Esophagus squamous epithelium (tissue), 5 donors: ENCODE results near the gene CRELD2. TPM values are rescaled to one million over a fixed set of nuclear protein-coding genes. Genes with fewer than 3 reads are reported as not detected.

ENCODE experiments used
- DNase-seq: peaks from one replicate; lab custom pipeline; 2025; lab: John Stamatoyannopoulos, UW
- H3K27ac ChIP-seq, 4 donors: fragments of 200-600 bp; sonication (generic); one replicate each; pipeline ENCODE4 v1.5.1; 2016 to 2019; ENCODE audit warnings: mild to moderate bottlenecking in 1 of 4
- H3K27me3 ChIP-seq, 4 donors: fragments of 200-600 bp; sonication (generic); 1 replicate in 3 of 4; 2 replicates in 1 of 4; pipeline versions ENCODE4 v1.5.1 to v1.6.0; 2017 to 2021; ENCODE audit warnings: antibody characterized with exemption in 1 of 4
- H3K36me3 ChIP-seq, 3 donors: fragments of 200-600 bp; sonication (generic); one replicate each; pipeline ENCODE4 v1.5.1; 2016 to 2019
- H3K4me1 ChIP-seq, 3 donors: fragments of 200-600 bp; sonication (generic); one replicate each; pipeline ENCODE4 v1.5.1; 2017 to 2019
- H3K4me3 ChIP-seq, 4 donors: fragments of 200-600 bp; sonication (generic); 1 replicate in 3 of 4; 2 replicates in 1 of 4; pipeline ENCODE4 v1.5.1; 2016 to 2019; ENCODE audit warnings: mild to moderate bottlenecking in 2 of 4, moderate library complexity in 1 of 4
- H3K9me3 ChIP-seq, 3 donors: fragments of 200-600 bp; sonication (generic); one replicate each; pipeline ENCODE4 v1.5.1; 2016 to 2019
- POLR2A ChIP-seq, 4 donors: fragments of 450-650 bp; IDR thresholded peaks; one replicate each; pipeline ENCODE4 v1.6.1; 2017; ENCODE audit warnings: antibody characterized with exemption in 4 of 4, mild to moderate bottlenecking in 4 of 4, moderate library complexity in 3 of 4
- WGBS, 2 donors: methylation state at CpG; one replicate each; pipeline ENCODE4 v1.1.5; 2018; 5-methylcytosine and 5-hydroxymethylcytosine counted together
- intact Hi-C: fragments of 100-400 bp; cut with DNase I; formaldehyde crosslinking; loops from one replicate; pipeline ENCODE4 v1.15.0; 2022
- total RNA-seq, 4 donors: library from RNA; depleted of rRNA; stranded (reverse); fragments of >200 nt; gene quantifications; one replicate each; pipeline ENCODE4 v1.1.0, GENCODE V29; 2016
- TF ChIP-seq, protein P1 (sequence below), 6 experiments: fragments of 450-650 bp in 4 of 6; fragments of 200-600 bp in 2 of 6; sonication (generic) in 2 of 6; IDR thresholded peaks; one replicate each; pipeline ENCODE4 v1.5.1; 2016 to 2019; ENCODE audit warnings: antibody characterized with exemption in 6 of 6, mild to moderate bottlenecking in 4 of 6, moderate library complexity in 4 of 6
- donor health status: DM: yes; HTN: yes; CAD: no.

CRELD2 gene
- total RNA-seq, 4 donors from 2014 or later = 22.7 to 45.7 (median 35.5) TPM

DNA sequence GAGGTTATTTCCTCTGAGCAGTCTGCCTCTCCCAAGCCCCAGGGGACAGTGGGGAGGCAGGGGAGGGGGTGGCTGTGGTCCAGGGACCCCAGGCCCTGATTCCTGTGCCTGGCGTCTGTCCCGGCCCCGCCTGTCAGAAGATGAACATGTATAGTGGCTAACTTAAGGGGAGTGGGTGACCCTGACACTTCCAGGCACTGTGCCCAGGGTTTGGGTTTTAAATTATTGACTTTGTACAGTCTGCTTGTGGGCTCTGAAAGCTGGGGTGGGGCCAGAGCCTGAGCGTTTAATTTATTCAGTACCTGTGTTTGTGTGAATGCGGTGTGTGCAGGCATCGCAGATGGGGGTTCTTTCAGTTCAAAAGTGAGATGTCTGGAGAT lies 45.2 kb downstream of the CRELD2 start:
- peaks cover 63 to 78% (median 71%) of the 10 kb centered on the region in 3 donors for H3K4me1 ChIP-seq
- peak overlapping the region; percentile 70 to 92 (median 82) for H3K4me3 ChIP-seq
- no peaks in the 10 kb centered on the region for H3K9me3 ChIP-seq
- no peaks in the 10 kb centered on the region for H3K27me3 ChIP-seq
- TF ChIP-seq POLR2A (IDR thresholded peaks at IDR 0.05) = no peak
- TF ChIP-seq, protein P1, sequence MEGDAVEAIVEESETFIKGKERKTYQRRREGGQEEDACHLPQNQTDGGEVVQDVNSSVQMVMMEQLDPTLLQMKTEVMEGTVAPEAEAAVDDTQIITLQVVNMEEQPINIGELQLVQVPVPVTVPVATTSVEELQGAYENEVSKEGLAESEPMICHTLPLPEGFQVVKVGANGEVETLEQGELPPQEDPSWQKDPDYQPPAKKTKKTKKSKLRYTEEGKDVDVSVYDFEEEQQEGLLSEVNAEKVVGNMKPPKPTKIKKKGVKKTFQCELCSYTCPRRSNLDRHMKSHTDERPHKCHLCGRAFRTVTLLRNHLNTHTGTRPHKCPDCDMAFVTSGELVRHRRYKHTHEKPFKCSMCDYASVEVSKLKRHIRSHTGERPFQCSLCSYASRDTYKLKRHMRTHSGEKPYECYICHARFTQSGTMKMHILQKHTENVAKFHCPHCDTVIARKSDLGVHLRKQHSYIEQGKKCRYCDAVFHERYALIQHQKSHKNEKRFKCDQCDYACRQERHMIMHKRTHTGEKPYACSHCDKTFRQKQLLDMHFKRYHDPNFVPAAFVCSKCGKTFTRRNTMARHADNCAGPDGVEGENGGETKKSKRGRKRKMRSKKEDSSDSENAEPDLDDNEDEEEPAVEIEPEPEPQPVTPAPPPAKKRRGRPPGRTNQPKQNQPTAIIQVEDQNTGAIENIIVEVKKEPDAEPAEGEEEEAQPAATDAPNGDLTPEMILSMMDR (IDR thresholded peaks at IDR 0.05) = no peak
- H3K36me3 ChIP-seq = peaks cover 23 to 45% (median 29%) of the 10 kb centered on the region in 3 donors
- WGBS, 2 donors = 34 to 36% methylated on average over 6 of the region's 6 CpGs
- DNase-seq = no peak
- peak overlapping the region; percentile 95 to 100 (median 99) for H3K27ac ChIP-seq
- intact Hi-C loops = no loop called here

DNA sequence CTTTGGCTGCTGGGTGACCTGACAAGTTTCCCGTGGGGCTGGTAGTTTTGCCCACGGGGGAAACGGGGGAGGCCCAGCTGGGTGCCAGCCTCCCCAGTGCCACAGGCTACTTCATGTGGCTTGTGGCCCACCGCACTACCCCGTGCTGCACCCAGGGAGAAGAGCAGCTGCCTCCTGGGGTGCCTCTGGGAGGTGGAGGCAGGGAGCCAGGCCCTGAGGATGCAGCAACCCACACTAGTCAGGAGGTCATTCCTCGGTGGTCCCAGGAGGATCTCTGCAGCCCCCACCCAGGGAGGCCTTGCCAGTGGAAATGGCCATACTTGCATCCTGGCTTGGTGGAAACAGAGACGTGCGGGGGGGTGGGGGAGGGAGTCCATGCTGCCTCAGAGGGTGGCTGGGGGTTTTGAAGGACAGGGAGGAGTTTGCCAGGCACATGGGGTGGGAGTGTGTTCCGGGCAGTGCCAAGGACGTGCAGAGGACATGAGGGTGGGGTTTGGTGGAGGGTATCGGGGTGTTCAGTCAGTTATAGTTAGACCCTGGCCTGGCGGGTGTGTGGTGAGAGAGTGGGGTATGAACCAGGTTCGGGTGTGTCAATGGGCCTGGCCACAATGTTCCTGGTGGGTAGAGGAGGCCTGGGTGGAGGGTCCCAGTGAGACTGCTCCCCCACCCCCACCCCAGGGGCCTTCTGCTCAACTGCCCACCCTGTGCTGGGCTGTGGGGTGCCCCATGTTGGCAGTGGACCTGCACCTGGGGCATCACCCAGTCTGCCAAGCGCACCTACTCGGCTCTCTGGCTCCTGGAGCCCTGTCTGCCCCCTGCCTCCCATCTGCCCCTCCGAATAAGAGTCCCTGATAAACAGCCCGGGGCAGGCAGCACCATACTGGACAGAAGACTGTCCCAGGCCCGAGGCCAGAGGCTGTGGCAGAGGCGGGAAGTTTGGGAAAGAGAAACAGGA lies 46.0 kb downstream of the CRELD2 start:
- 46 to 65% methylated on average over 5 to 10 of the region's 19 CpGs for WGBS, 2 donors
- H3K9me3 ChIP-seq = no peaks in the 10 kb centered on the region
- H3K4me1 ChIP-seq = peaks cover 62 to 78% (median 70%) of the 10 kb centered on the region in 3 donors
- no peak for DNase-seq
- TF ChIP-seq POLR2A (IDR thresholded peaks at IDR 0.05) = no peak
- TF ChIP-seq, protein P1 (IDR thresholded peaks at IDR 0.05) = no peak
- H3K27me3 ChIP-seq = no peaks in the 10 kb centered on the region
- H3K27ac ChIP-seq = peak overlapping the region; percentile 16 to 100 (median 92)
- H3K36me3 ChIP-seq = peaks cover 23 to 45% (median 29%) of the 10 kb centered on the region in 3 donors
- intact Hi-C loops = no loop called here
- peak overlapping the region in 3 of 4 donors; percentile 78 to 92 (median 86) for H3K4me3 ChIP-seq

DNA sequence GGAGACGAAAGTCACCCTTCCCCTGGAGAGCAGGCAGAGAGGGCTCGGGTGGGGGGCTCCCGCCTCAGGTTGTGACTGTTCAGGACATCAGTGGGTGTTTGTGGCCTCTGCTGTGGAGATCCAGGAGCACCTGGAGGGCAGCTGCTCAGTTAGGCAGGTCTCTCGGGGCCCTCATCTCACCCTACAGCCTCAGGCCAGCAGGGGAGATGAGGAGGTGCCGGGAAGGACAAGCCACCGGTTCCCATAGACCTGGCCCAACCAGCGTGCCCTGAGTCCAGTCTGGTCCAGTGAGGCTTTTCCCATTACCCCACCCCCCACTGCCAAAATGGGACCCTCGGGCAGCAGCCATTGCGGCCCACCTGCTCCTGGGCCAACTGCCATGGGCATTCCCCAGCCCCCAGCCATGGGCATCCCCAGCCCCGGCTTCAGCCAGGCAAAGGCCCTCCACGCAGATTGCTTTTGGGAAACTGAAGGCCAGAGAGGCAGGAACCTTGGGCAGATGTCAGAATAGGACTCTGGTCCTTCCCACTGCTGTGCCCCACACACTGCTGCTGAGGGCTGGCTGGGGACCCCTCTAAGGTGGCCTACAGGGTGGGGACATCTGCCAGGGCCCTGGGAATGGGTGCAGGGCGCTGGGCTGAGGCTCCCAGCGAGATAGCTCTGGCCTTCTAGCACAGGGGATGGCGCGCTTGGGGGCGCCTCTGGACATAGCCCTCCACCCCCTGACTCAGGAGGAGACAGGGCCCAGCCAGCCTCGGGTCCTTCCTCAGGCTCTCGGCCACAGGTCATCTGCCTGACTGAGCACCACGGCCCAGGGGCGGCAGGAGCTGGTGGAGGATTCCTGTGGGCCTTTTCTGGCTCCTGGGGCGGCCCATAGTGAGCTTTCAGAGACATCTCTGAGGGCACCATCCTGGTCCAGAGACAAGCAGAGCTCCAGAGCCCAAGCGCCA lies 46.9 kb downstream of the CRELD2 start:
- TF ChIP-seq, protein P1 (IDR thresholded peaks at IDR 0.05) = no peak
- TF ChIP-seq POLR2A (IDR thresholded peaks at IDR 0.05) = no peak
- Histone ChIP-seq H3K4me1 (peaks cover 61 to 80% (median 69%) of the 10 kb centered on the region in 3 donors), H3K27me3 (no peaks in the 10 kb centered on the region), H3K4me3 (peak overlapping the region in 2 of 4 donors; percentile 78 to 92), H3K27ac (peak overlapping the region; percentile 23 to 100 (median 92)), H3K36me3 (peaks cover 23 to 45% (median 29%) of the 10 kb centered on the region in 3 donors), H3K9me3 (no peaks in the 10 kb centered on the region)
- DNase-seq = no peak
- WGBS, 2 donors = 54 to 77% methylated on average over 3 to 12 of the region's 22 CpGs
- intact Hi-C loops = no loop called here

DNA sequence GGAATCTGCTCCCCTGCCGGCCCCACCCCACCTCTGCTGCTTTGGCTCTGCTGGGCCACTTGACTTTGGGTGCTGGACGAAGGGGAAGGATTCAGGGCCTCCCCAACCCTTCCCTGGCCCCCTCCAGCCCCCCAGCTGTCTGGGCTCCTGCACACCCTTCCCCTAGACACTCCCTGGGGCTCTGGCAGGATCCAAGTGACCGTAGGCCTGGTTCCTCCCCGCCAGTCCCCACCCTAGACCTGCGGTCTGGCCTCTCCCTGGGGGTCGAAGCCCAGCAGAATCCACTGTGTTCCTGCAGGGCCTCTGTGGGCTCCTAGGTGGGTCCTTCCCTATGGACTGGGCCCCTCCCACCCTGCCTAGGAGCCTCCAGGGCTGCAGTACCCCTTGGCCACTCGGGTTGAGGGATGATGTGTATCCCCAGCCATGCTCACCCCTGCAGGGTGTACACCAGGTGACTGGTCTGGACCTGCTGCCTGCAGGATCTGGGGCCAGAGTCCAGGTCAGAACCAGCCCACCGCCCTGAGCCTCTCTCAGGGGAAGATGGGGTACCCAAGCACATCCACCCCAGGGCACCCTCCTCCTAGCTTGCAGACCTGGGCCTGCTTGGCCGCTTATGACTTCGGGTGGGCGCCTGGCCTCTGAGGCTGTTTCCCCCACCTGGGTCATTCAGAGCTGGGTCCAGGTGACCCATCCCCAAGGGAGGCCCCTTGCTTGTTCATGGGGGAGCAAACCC lies 47.8 kb downstream of the CRELD2 start:
- Histone ChIP-seq H3K27ac (peak overlapping the region; percentile 66 to 100 (median 92)), H3K4me3 (peak overlapping the region in 2 of 4 donors; percentile 8 to 92), H3K4me1 (peaks cover 69 to 89% (median 78%) of the 10 kb centered on the region in 3 donors), H3K36me3 (peaks cover 23 to 45% (median 29%) of the 10 kb centered on the region in 3 donors), H3K9me3 (no peaks in the 10 kb centered on the region), H3K27me3 (no peaks in the 10 kb centered on the region)
- TF ChIP-seq POLR2A (IDR thresholded peaks at IDR 0.05) = no peak
- TF ChIP-seq, protein P1 (IDR thresholded peaks at IDR 0.05) = no peak
- 40 to 56% methylated on average over 1 to 6 of the region's 11 CpGs for WGBS, 2 donors
- no peak for DNase-seq
- intact Hi-C loops = no loop called here
